Stomach smooth muscle (tissue), 2 donors: ENCODE results near the gene PDGFA.

Experiments used
- H3K27ac ChIP-seq: one replicate; pipeline ENCODE4 v1.7.0; 2013; ENCODE audit warnings: mild to moderate bottlenecking, low read length, inconsistent platforms
- H3K27me3 ChIP-seq, 2 donors: one replicate each; pipeline ENCODE4 v1.7.0; 2013; ENCODE audit warnings: low read length in 2 of 2; ENCODE audit not compliant: insufficient read depth in 2 of 2, control insufficient read depth in 1 of 2
- H3K36me3 ChIP-seq, 2 donors: one replicate each; pipeline ENCODE4 v1.7.0; 2013; ENCODE audit warnings: low read length in 2 of 2; ENCODE audit not compliant: control insufficient read depth in 2 of 2, insufficient read depth in 2 of 2
- H3K4me1 ChIP-seq: one replicate; pipeline ENCODE4 v1.7.0; 2013; ENCODE audit warnings: low read length; ENCODE audit not compliant: control insufficient read depth, insufficient read depth
- H3K4me3 ChIP-seq, 2 donors: one replicate each; pipeline ENCODE4 v1.7.0; 2013; ENCODE audit warnings: low read length in 2 of 2
- H3K9ac ChIP-seq, 2 donors: one replicate each; pipeline ENCODE4 v1.7.0; 2013; ENCODE audit warnings: low read length in 2 of 2, mild to moderate bottlenecking in 1 of 2
- H3K9me3 ChIP-seq, 2 donors: one replicate each; pipeline ENCODE4 v1.7.0; 2013; ENCODE audit warnings: low read length in 2 of 2; ENCODE audit not compliant: control insufficient read depth in 2 of 2
- donor health status: healthy.
- donor health status: Pancreatic carcinoma.

PDGFA gene

DNA sequence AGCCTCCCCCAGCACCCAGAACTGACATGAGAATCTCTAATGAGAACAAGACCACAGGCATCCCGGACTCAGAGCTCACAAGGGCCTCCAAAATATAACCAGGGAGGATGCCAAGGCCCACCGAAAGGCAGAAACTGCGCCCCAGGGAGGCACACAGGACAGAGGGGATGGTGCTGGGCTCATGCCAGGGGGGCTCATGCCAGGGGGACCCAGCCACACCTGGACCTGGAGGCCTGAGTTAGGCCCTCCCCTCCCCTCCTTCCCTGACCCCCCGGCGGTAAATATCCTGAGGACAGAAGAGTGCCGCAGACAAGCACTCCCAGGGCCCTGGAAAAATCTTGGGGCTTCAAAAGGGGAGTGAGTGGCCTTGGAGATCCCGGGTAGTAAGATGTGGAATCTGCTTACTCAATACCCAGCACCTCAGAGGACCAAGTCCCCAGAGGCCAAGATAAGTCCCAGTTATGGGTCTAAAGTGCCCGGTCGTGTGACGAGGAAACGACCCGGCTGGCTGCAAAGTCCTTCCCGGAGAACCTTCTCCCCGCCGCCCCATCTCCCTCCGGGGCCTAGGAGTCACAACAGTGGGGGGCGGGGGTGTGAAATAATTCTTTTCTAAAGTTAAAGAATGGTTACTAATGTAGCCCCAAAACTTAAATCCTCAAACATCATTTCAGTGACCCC lies 11.9 kb downstream of the PDGFA start:
- Histone ChIP-seq H3K36me3 (peaks cover 0 to 18% of the 10 kb centered on the region in 2 donors), H3K9me3 (no peaks in the 10 kb centered on the region)

GRCh38 chr7:506921-507622 lies 12.6 kb downstream of the PDGFA start:
- Histone ChIP-seq H3K4me3 (no peak overlapping the region), H3K9ac (no peak overlapping the region), H3K27ac (no peak overlapping the region), H3K9me3 (no peaks in the 10 kb centered on the region), H3K27me3 (no peaks in the 10 kb centered on the region), H3K36me3 (peaks cover 0 to 18% of the 10 kb centered on the region in 2 donors), H3K4me1 (no peaks in the 10 kb centered on the region)

More for the DNA sequence above, 11.9 kb downstream of the PDGFA start:
- H3K27me3 ChIP-seq, result no peaks in the 10 kb centered on the region
- H3K27ac ChIP-seq, result no peak overlapping the region
- no peak overlapping the region for H3K9ac ChIP-seq
- peaks cover under 1% of the 10 kb centered on the region for H3K4me1 ChIP-seq
- no peak overlapping the region for H3K4me3 ChIP-seq

DNA sequence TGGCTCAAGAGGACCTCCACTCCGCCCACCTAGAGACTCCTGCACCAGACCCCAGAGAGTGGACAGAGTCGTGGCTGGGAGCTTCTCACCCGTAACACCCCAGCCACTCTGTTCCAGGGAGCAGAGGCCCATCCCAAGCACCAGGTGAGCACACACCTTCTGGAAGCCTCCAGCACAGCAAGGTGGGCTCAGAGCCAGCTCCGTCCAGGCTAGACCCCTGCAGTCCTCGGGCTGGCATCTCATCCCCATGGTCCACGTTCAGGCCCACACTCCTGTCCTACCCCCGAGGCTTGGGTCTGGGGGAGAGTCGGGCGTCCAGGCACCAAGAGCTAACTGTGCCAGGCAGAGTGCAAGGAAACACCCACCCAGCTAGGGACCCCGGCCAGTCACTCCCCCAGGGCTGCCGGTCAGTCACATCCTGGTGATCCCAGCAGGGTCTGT lies 13.2 kb downstream of the PDGFA start:
- no peak overlapping the region for H3K9ac ChIP-seq
- H3K27ac ChIP-seq, result no peak overlapping the region
- H3K27me3 ChIP-seq, result no peaks in the 10 kb centered on the region
- no peak overlapping the region for H3K4me3 ChIP-seq
- H3K36me3 ChIP-seq, result peaks cover 0 to 13% of the 10 kb centered on the region in 2 donors
- no peaks in the 10 kb centered on the region for H3K9me3 ChIP-seq
- no peaks in the 10 kb centered on the region for H3K4me1 ChIP-seq

DNA sequence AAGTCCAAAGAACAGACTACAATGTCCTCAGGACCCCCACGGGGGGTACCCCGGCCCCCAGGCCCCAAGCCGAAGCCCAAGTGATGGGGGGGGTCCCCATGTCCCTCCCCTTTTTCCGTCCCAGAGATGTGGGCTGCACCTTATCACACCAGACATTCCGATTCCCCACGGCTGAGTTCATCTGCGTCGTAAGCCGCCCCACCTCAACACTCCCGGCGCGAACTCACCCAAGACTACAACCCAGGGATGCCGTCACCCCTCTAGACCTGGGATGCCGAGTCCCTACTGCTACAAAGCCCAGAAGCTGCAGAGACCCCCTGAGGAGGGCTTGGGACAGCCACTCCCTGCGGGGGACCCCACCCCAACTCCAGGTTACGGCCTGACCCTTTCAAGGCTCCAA lies 14.5 kb downstream of the PDGFA start:
- H3K9me3 ChIP-seq, result no peaks in the 10 kb centered on the region
- no peak overlapping the region for H3K27ac ChIP-seq
- H3K4me1 ChIP-seq, result no peaks in the 10 kb centered on the region
- H3K9ac ChIP-seq, result no peak overlapping the region
- H3K4me3 ChIP-seq, result no peak overlapping the region
- H3K27me3 ChIP-seq, result no peaks in the 10 kb centered on the region
- H3K36me3 ChIP-seq, result peaks cover 11 to 24% of the 10 kb centered on the region in 2 donors

DNA sequence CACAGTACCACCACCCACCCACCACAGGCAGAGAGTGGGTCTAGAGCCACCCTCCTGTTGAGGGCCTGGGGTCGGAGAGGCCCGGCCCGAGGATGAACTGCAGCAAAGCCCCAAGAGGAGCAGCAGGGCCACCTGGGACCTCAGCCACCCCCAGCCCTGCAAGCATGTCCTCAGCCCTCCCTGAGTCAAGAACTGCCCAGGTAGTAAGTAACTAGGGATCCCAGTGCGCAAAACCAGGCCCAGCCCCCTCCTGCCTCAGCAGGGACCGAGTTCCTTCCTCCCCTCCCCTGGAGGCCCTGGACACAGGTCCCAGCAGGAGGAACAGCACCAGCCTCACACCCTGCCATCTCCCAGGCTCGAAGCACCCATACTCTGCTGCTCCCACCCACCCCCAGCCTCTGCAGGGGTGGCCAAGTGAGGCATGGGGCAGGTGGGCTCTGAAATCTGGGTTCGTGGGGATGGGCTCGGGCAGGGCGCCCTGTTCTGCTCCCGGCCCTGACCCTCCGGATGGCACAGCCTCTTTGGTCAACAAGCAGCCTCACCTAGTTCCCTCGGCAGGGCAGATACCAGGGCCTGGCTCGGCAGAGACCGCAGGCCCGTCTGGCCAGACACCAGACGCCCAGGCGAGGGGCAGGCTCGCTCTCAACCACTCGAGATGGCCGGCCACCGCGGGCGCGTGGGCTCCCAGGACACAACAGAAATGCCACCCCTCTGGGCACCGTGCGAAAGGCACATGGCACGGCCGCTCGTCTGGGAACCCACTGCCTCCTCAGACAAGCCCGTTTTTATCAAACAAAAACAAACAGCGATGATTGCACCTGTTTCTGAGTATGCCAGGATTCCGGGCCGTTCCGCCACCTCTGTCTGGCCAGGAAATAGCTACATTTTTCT lies 15.2 kb downstream of the PDGFA start:
- no peaks in the 10 kb centered on the region for H3K4me1 ChIP-seq
- no peak overlapping the region for H3K4me3 ChIP-seq
- no peaks in the 10 kb centered on the region for H3K9me3 ChIP-seq
- no peaks in the 10 kb centered on the region for H3K27me3 ChIP-seq
- H3K36me3 ChIP-seq, result peaks cover 16 to 27% of the 10 kb centered on the region in 2 donors
- no peak overlapping the region for H3K9ac ChIP-seq
- H3K27ac ChIP-seq, result no peak overlapping the region

DNA sequence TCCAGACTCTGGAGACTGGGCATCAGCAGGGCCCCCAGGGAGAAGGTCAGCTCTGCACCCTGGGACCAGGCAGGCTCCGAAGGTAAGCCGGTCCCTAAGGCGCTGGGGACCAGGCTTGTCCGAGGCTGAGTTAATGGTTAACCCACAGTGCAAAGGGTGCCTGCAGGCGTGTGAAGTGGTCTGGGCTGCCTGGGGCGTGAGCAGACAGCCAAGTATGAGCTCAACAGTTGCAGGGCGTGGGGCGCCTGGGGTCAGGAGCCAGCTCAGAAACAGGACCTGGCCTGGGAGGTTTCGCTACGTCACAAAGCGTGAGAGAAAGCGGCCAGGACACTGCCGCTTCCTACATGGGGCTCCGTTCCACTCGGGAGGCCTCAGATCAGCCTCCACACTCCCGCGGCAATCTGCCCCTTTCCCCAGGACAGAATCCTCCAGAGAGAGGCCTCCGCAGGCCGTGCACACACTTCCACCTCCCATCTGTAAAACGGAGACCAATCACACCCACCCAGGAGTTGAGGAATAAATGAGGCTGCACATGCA lies 16.0 kb downstream of the PDGFA start:
- peaks cover 23 to 33% of the 10 kb centered on the region in 2 donors for H3K36me3 ChIP-seq

DNA sequence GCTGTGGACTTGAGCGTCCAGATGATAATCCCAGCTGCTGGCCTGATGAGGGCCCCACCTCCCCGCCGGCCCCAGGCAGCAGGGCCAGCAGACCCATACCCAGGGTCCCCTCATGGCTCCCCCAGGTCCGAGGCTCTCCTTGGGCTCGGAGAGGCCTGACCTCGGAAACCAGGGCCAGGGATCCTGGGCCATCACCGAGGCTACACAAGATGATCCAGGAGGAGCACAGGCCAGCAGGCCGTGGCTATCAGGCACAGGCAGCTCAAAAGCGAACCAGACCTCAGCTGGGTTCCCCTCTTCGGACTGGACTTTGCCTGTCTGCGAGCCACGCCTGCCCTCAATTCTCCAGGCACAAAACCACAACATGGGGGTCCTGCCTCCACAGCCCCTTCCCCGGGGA lies 17.4 kb downstream of the PDGFA start:
- Histone ChIP-seq H3K4me3 (no peak overlapping the region), H3K27me3 (no peaks in the 10 kb centered on the region), H3K4me1 (no peaks in the 10 kb centered on the region), H3K27ac (no peak overlapping the region), H3K36me3 (peaks cover 30 to 35% of the 10 kb centered on the region in 2 donors), H3K9ac (no peak overlapping the region), H3K9me3 (no peaks in the 10 kb centered on the region)

More for the DNA sequence above, 16.0 kb downstream of the PDGFA start:
- Histone ChIP-seq H3K4me1 (no peaks in the 10 kb centered on the region), H3K9me3 (no peaks in the 10 kb centered on the region), H3K27ac (no peak overlapping the region), H3K9ac (no peak overlapping the region), H3K27me3 (no peaks in the 10 kb centered on the region), H3K4me3 (no peak overlapping the region)

- no peak overlapping the region for H3K27ac ChIP-seq
- H3K4me1 ChIP-seq, result no peaks in the 10 kb centered on the region
- peaks cover 32 to 34% of the 10 kb centered on the region in 2 donors for H3K36me3 ChIP-seq
Observed at GRCh38 chr7:501526-501925, 18.1 kb downstream of the PDGFA start.

DNA sequence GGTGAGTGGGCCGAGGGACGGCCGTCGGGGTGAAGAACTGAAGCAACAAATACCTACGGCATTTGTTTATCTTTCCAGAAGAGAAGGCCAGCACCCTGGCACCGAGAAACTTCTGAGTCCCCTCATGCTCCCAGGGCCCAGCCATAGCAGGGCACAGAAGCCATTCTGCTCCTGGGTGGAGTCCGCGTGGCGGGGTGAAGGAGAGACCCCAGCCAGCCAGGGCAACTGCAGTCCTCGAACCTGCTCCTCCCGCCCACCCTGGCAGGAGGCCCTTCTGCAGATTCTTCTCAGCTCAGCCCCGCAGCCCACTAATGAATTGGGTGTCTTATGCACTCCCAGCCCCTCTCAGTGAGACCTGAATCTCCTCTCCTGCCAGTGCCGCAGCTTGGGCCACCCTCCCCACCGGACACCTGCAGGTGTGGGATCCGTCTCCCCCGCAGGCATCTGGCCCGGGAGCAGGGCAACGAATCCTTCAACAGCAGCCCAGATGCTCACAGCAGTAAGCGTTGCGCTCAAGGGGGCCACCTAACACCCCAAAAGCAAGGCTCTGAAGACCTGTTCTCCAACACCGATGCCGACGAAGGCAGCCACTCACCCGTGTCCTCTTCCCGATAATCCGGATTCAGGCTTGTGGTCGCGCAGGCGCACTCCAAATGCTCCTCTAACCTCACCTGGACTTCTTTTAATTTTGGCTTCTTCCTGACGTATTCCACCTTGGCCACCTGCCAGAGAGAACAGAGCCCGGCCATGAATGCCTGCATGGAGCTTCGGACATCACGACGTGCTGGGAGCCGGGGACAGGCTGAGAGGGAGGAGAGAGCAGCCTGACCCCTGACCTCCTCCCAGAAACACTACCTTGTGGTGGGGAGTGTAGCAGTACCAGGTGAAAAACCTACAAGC lies 18.9 kb downstream of the PDGFA start:
- Histone ChIP-seq H3K27ac (no peak overlapping the region), H3K9me3 (no peaks in the 10 kb centered on the region), H3K27me3 (no peaks in the 10 kb centered on the region), H3K36me3 (peaks cover 32% of the 10 kb centered on the region in 2 donors), H3K9ac (no peak overlapping the region), H3K4me1 (no peaks in the 10 kb centered on the region), H3K4me3 (no peak overlapping the region)

More at GRCh38 chr7:501526-501925, 18.1 kb downstream of the PDGFA start:
- H3K4me3 ChIP-seq, result no peak overlapping the region
- no peaks in the 10 kb centered on the region for H3K9me3 ChIP-seq
- H3K27me3 ChIP-seq, result no peaks in the 10 kb centered on the region
- no peak overlapping the region for H3K9ac ChIP-seq
